ENCODE results near the gene LIF. TPM values are rescaled to one million over a fixed set of nuclear protein-coding genes. Genes with fewer than 3 reads are reported as not detected.

Gene LIF
- total RNA-seq, 4 donors from 2014 or later = 4.0 to 5.2 (median 4.4) TPM

DNA sequence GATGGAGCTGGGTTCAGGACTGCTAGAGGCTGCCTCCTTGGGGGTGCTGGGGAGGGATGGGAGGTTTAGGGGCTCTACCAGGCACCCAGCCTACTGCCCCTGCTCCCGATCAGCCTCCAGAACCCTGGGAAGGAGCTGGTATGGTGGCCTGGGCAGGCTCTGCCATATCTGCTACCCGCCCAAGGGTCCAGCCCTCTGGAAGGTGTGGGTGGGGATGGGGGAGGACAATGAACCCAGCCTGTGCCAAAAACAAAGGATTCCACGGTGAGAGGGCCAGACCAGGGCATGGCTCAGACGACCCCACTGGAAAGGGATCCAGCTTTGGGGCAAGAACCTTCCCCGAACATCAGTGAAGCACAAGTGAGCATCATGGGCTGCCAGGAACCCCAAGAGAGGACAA is 39.8 kb upstream of the LIF start:
- peaks cover 24 to 36% (median 29%) of the 10 kb centered on the region in 4 donors for H3K4me1 ChIP-seq
- no peak for DNase-seq
- WGBS, 2 donors (ENCODE audit: low coverage in 1 of 2) = 67 to 89% methylated on average over 1 to 5 of the region's 5 CpGs
- TF ChIP-seq EP300 (IDR thresholded peaks at IDR 0.05; ENCODE audit: low read depth) (no peak), POLR2A (IDR thresholded peaks at IDR 0.05) (no peak), POLR2AphosphoS5 (IDR thresholded peaks at IDR 0.05) (no peak)
- TF ChIP-seq, protein P1, sequence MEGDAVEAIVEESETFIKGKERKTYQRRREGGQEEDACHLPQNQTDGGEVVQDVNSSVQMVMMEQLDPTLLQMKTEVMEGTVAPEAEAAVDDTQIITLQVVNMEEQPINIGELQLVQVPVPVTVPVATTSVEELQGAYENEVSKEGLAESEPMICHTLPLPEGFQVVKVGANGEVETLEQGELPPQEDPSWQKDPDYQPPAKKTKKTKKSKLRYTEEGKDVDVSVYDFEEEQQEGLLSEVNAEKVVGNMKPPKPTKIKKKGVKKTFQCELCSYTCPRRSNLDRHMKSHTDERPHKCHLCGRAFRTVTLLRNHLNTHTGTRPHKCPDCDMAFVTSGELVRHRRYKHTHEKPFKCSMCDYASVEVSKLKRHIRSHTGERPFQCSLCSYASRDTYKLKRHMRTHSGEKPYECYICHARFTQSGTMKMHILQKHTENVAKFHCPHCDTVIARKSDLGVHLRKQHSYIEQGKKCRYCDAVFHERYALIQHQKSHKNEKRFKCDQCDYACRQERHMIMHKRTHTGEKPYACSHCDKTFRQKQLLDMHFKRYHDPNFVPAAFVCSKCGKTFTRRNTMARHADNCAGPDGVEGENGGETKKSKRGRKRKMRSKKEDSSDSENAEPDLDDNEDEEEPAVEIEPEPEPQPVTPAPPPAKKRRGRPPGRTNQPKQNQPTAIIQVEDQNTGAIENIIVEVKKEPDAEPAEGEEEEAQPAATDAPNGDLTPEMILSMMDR (IDR thresholded peaks at IDR 0.05) = no peak
- H3K36me3 ChIP-seq = no peaks in the 10 kb centered on the region
- in situ Hi-C loops (cut with MboI; ENCODE audit: low pct_ligation_motif_present in 1 of 4, low pct_unique_long_range_greater_than_20kb in 1 of 4, low sequenced_read_pairs in 3 of 4) = loop anchor here in 2 of 4 donors (10.0 to 25.0 kb wide), 2 partner anchors 98 to 101 kb away; partner anchors contain the start of genes RNF215 (in 2 of the 2) and SEC14L2 (in 1 of the 2)
- no peak overlapping the region for H3K27ac ChIP-seq
- intact Hi-C loops (cut with DNase I; ENCODE audit: low total_unique reads) = no loop called here
- no peak overlapping the region for H3K4me3 ChIP-seq
- H3K27me3 ChIP-seq = no peaks in the 10 kb centered on the region
- H3K9me3 ChIP-seq = no peaks in the 10 kb centered on the region

DNA sequence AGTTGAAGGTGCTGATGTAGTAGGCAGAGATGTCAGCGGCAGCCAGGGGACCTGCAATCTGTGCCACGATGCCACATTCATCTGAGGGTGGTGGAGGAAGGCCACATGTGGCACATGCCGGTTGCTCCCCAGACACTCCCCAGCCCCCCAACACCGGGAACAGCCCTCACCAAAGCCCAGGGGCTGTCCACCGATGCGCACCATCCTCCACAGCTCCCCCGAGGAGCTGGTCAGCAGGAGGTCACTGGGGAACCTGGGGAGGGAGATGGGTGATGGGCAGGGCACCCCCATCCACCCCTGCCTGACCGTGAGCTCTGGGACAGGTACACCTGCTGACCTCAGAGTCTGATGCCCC is 39.3 kb upstream of the LIF start:
- no peak for DNase-seq
- in situ Hi-C loops (cut with MboI; ENCODE audit: low pct_ligation_motif_present in 1 of 4, low pct_unique_long_range_greater_than_20kb in 1 of 4, low sequenced_read_pairs in 3 of 4) (loop anchor here in 2 of 4 donors (10.0 to 25.0 kb wide), 2 partner anchors 99 to 101 kb away; partner anchors contain the start of genes RNF215 (in 2 of the 2) and SEC14L2 (in 1 of the 2)), intact Hi-C loops (cut with DNase I; ENCODE audit: low total_unique reads) (no loop called here)
- Histone ChIP-seq H3K4me1 (peaks cover 19 to 32% (median 24%) of the 10 kb centered on the region in 4 donors), H3K9me3 (no peaks in the 10 kb centered on the region), H3K4me3 (no peak overlapping the region), H3K27me3 (no peaks in the 10 kb centered on the region), H3K36me3 (no peaks in the 10 kb centered on the region), H3K27ac (no peak overlapping the region)
- WGBS, 2 donors (ENCODE audit: low coverage in 1 of 2) = 87% methylated on average over 8 of the region's 8 CpGs; no CpG with 5 or more reads in 1 of the 2 donors
- no peak for TF ChIP-seq POLR2AphosphoS5 (IDR thresholded peaks at IDR 0.05)
- TF ChIP-seq, protein P1 (IDR thresholded peaks at IDR 0.05) = no peak

DNA sequence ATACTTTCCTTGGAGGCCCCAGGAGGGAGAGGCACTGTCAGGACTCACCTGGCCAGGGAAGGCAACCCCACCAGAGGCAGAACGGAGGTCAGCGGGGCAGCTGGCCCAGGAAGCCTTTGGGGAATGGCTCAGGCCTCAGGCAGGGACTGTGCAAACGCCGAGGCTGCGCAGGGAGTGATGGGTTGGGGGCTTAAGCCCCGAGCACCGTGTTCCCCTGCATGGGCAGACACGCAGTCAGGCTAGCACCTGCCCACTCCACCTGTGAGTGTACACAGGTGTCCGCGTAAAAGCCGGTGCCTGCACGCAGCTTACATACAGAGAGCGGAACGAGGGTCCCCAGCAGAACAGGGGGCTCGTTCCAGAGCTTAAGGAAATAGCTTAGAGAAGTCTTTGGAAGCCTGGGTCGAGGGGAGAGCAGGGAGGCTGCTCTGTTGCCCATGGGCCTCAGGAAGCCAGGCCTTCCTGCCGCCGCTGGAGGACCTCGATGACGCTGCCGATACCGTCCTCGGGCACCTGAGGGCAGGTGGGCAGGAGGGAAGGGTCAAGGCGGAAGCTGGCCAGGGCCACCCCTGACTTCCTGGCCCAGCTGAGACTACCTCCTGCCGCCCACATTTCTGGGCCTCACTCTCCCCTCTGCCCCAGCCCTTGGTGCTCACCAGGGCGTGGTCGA is 38.8 kb upstream of the LIF start:
- Histone ChIP-seq H3K27me3 (no peaks in the 10 kb centered on the region), H3K27ac (no peak overlapping the region), H3K4me3 (no peak overlapping the region), H3K36me3 (no peaks in the 10 kb centered on the region), H3K9me3 (no peaks in the 10 kb centered on the region), H3K4me1 (peaks cover 14 to 27% (median 19%) of the 10 kb centered on the region in 4 donors)
- 90% methylated on average over 26 of the region's 27 CpGs; no CpG with 5 or more reads in 1 of the 2 donors for WGBS, 2 donors (ENCODE audit: low coverage in 1 of 2)
- TF ChIP-seq POLR2A (IDR thresholded peaks at IDR 0.05) = no peak
- TF ChIP-seq, protein P1 (IDR thresholded peaks at IDR 0.05) = no peak
- no peak for TF ChIP-seq POLR2AphosphoS5 (IDR thresholded peaks at IDR 0.05)
- TF ChIP-seq EP300 (IDR thresholded peaks at IDR 0.05; ENCODE audit: low read depth) = no peak
- intact Hi-C loops (cut with DNase I; ENCODE audit: low total_unique reads) = no loop called here
- no peak for DNase-seq
- in situ Hi-C loops (cut with MboI; ENCODE audit: low pct_ligation_motif_present in 1 of 4, low pct_unique_long_range_greater_than_20kb in 1 of 4, low sequenced_read_pairs in 3 of 4) = loop anchor here in 2 of 4 donors (10.0 to 25.0 kb wide), 2 partner anchors 99 to 102 kb away; partner anchors contain the start of genes RNF215 (in 2 of the 2) and SEC14L2 (in 1 of the 2)

DNA sequence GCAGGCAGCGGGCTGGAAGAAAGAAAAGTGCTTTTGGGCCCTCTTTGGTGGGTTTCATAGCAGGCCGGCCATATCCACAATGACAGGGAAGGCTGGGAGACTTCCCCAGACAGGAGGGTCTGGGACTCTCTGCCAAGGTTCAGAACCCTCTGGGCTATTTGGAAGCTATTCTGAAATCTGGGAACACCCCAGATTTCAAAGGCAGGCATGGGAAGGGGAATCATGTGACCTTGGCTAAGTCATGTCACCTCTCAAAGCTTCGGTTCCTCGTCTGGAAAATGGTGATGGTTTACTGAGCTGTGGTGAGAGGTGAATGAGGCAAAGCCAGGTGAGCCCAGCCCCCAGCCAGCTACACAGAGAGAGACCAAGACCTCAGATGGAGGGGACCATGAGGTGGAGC is 38.1 kb upstream of the LIF start:
- Histone ChIP-seq H3K4me1 (peaks cover 9 to 23% (median 13%) of the 10 kb centered on the region in 4 donors), H3K27me3 (no peaks in the 10 kb centered on the region), H3K4me3 (no peak overlapping the region), H3K36me3 (no peaks in the 10 kb centered on the region), H3K27ac (no peak overlapping the region), H3K9me3 (no peaks in the 10 kb centered on the region)
- no peak for TF ChIP-seq POLR2A (IDR thresholded peaks at IDR 0.05)
- no peak for TF ChIP-seq EP300 (IDR thresholded peaks at IDR 0.05; ENCODE audit: low read depth)
- no peak for TF ChIP-seq POLR2AphosphoS5 (IDR thresholded peaks at IDR 0.05)
- TF ChIP-seq, protein P1 (IDR thresholded peaks at IDR 0.05) = no peak
- 96% methylated on average over 4 of the region's 4 CpGs; no CpG with 5 or more reads in 1 of the 2 donors for WGBS, 2 donors (ENCODE audit: low coverage in 1 of 2)
- intact Hi-C loops (cut with DNase I; ENCODE audit: low total_unique reads) = no loop called here
- no peak for DNase-seq
- in situ Hi-C loops (cut with MboI; ENCODE audit: low pct_ligation_motif_present in 1 of 4, low pct_unique_long_range_greater_than_20kb in 1 of 4, low sequenced_read_pairs in 3 of 4) = loop anchor here in 2 of 4 donors (10.0 to 25.0 kb wide), 2 partner anchors 100 to 103 kb away; partner anchors contain the start of genes RNF215 (in 2 of the 2) and SEC14L2 (in 1 of the 2)
